SU-DHL-6 (cell line): Measurements from ENCODE around the gene PTGDR.

Experiments
- H2AFZ ChIP-seq: fragments of 200-600 bp; sonication (generic); 2 replicates; pipeline ENCODE4 v1.6.1; 2014; ENCODE audit warnings: low read depth, mild to moderate bottlenecking, moderate library complexity, mixed read lengths, antibody characterized with exemption, low read length; ENCODE audit not compliant: severe bottlenecking
- H3F3A ChIP-seq: fragments of 200-600 bp; shearing (Covaris generic); 2 replicates; pipeline ENCODE4 v1.6.0; 2016; ENCODE audit warnings: antibody characterized with exemption, mild to moderate bottlenecking; ENCODE audit not compliant: insufficient read depth
- H3K27ac ChIP-seq: fragments of 200-600 bp; sonication (generic); 2 replicates; pipeline ENCODE4 v1.5.1; 2016; ENCODE audit warnings: low read depth, mild to moderate bottlenecking, low read length, moderate library complexity, mixed read lengths
- H3K27me3 ChIP-seq: fragments of 200-600 bp; sonication (generic), shearing (Covaris generic); 2 replicates; pipeline ENCODE4 v1.6.0; 2014; ENCODE audit warnings: mild to moderate bottlenecking, low read length
- H3K36me3 ChIP-seq: fragments of 200-600 bp; sonication (generic); 2 replicates; pipeline ENCODE4 v1.6.1; 2014; ENCODE audit warnings: mild to moderate bottlenecking, low read length, mixed read lengths
- H3K4me2 ChIP-seq: fragments of 300-600, 200-600 bp; shearing (Covaris generic), sonication (generic); 2 replicates; pipeline ENCODE4 v1.6.0; 2014; ENCODE audit warnings: low read length, low read depth, mild to moderate bottlenecking; ENCODE audit not compliant: poor library complexity, severe bottlenecking
- H3K4me3 ChIP-seq: fragments of 200-600 bp; sonication (generic); 2 replicates; pipeline ENCODE4 v1.5.1; 2014; ENCODE audit warnings: antibody characterized with exemption, low read length, mild to moderate bottlenecking, mixed read lengths; ENCODE audit not compliant: insufficient read depth, poor library complexity, severe bottlenecking
- H3K79me2 ChIP-seq: fragments of 200-600 bp; sonication (generic); 2 replicates; pipeline ENCODE4 v1.6.1; 2014; ENCODE audit warnings: mild to moderate bottlenecking, low read length, moderate library complexity; ENCODE audit not compliant: insufficient read depth
- H3K9ac ChIP-seq: fragments of 200-600 bp; sonication (generic); 2 replicates; pipeline ENCODE4 v1.7.0; 2014; ENCODE audit warnings: mild to moderate bottlenecking, low read length
- H3K9me2 ChIP-seq: fragments of 200-600 bp; sonication (generic); replicated peaks from 2 replicates; pipeline ENCODE4 v1.6.1; 2014; ENCODE audit warnings: low read length; ENCODE audit not compliant: insufficient read depth
- H3K9me3 ChIP-seq: fragments of 200-600 bp; sonication (generic); 2 replicates; pipeline ENCODE4 v1.6.1; 2014; ENCODE audit warnings: low read length, mixed read lengths; ENCODE audit not compliant: insufficient read depth
- H4K20me1 ChIP-seq: fragments of 200-600 bp; sonication (generic); 2 replicates; pipeline ENCODE4 v1.6.1; 2014; ENCODE audit warnings: low read depth, mild to moderate bottlenecking, antibody characterized with exemption, low read length, moderate library complexity, mixed read lengths
- EZH2phosphoT487 ChIP-seq: fragments of 200-600 bp; sonication (generic), shearing (Covaris generic); conservative IDR thresholded peaks from 2 replicates; pipeline ENCODE4 v1.6.1; 2018; ENCODE audit warnings: mild to moderate bottlenecking, antibody characterized with exemption, low read length, moderate library complexity, mixed read lengths
- TF ChIP-seq, protein P1 (sequence below): fragments of 200-600 bp; sonication (generic); IDR thresholded peaks from one replicate; pipeline ENCODE4 v1.5.1; 2017; ENCODE audit warnings: antibody characterized with exemption, mild to moderate bottlenecking, low read length, moderate library complexity; ENCODE audit not compliant: insufficient read depth, poor library complexity, severe bottlenecking

PTGDR gene

DNA sequence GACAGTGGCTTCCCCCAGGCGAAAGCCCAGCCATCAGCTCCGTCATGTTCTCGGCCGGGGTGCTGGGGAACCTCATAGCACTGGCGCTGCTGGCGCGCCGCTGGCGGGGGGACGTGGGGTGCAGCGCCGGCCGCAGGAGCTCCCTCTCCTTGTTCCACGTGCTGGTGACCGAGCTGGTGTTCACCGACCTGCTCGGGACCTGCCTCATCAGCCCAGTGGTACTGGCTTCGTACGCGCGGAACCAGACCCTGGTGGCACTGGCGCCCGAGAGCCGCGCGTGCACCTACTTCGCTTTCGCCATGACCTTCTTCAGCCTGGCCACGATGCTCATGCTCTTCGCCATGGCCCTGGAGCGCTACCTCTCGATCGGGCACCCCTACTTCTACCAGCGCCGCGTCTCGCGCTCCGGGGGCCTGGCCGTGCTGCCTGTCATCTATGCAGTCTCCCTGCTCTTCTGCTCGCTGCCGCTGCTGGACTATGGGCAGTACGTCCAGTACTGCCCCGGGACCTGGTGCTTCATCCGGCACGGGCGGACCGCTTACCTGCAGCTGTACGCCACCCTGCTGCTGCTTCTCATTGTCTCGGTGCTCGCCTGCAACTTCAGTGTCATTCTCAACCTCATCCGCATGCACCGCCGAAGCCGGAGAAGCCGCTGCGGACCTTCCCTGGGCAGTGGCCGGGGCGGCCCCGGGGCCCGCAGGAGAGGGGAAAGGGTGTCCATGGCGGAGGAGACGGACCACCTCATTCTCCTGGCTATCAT is 47.3 kb downstream of the PTGDR start:
- TF ChIP-seq, protein P1, sequence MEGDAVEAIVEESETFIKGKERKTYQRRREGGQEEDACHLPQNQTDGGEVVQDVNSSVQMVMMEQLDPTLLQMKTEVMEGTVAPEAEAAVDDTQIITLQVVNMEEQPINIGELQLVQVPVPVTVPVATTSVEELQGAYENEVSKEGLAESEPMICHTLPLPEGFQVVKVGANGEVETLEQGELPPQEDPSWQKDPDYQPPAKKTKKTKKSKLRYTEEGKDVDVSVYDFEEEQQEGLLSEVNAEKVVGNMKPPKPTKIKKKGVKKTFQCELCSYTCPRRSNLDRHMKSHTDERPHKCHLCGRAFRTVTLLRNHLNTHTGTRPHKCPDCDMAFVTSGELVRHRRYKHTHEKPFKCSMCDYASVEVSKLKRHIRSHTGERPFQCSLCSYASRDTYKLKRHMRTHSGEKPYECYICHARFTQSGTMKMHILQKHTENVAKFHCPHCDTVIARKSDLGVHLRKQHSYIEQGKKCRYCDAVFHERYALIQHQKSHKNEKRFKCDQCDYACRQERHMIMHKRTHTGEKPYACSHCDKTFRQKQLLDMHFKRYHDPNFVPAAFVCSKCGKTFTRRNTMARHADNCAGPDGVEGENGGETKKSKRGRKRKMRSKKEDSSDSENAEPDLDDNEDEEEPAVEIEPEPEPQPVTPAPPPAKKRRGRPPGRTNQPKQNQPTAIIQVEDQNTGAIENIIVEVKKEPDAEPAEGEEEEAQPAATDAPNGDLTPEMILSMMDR, result no peak
- TF ChIP-seq EZH2phosphoT487, result no peak
- Histone ChIP-seq H3K4me3 (no peak overlapping the region), H3K79me2 (no peaks in the 10 kb centered on the region), H3K27me3 (no peaks in the 10 kb centered on the region), H4K20me1 (no peaks in the 10 kb centered on the region), H3F3A (no peaks in the 10 kb centered on the region), H3K27ac (no peak overlapping the region), H3K36me3 (no peaks in the 10 kb centered on the region), H2AFZ (no peak overlapping the region), H3K9me2 (no peaks in the 10 kb centered on the region), H3K9ac (no peak overlapping the region), H3K9me3 (no peaks in the 10 kb centered on the region), H3K4me2 (no peak overlapping the region)

DNA sequence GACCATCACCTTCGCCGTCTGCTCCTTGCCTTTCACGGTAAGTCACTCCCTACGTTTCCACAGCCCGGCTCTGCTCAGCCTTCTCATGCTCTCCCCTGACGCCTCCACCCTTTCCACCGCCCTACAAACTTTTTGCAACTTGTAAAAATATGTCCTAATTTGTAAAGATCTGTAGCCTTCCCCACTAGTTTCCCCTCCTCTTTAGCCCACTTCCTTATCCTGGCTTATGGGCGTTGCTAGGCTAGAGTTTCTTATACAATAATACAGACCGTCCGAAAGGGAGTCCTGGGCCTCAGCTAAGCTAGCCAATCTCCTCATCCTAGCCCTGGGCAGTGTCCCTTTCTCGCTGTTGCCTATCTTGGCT is 47.8 kb downstream of the PTGDR start:
- Histone ChIP-seq H2AFZ (no peak overlapping the region), H3K9ac (no peak overlapping the region), H3K27me3 (no peaks in the 10 kb centered on the region), H3K36me3 (no peaks in the 10 kb centered on the region), H3K9me3 (no peaks in the 10 kb centered on the region), H3K4me2 (no peak overlapping the region), H3K4me3 (no peak overlapping the region), H3K9me2 (no peaks in the 10 kb centered on the region), H3K79me2 (no peaks in the 10 kb centered on the region), H3F3A (no peaks in the 10 kb centered on the region), H3K27ac (no peak overlapping the region), H4K20me1 (no peaks in the 10 kb centered on the region)
- no peak for TF ChIP-seq EZH2phosphoT487
- TF ChIP-seq, protein P1, result no peak

DNA sequence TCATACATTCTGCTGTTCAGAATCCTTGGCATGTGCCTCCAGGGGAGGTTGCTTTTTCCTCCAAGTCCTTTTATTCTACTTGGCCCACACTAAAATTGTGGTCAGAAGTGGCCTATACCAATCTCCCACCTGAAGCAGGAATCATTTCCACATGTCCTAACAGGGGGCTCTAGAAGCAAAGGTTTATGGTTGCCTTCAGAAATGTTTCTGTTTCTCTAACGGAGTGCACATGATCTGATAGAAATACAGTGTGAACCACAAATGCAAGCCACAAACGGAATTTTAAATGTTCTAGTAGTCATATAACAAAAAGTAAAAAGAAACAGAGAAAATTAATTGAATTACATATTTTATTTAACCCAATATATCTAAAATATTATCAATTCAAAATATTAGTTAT is 50.6 kb downstream of the PTGDR start:
- Histone ChIP-seq H3K9ac (no peak overlapping the region), H3K79me2 (no peaks in the 10 kb centered on the region), H3K27me3 (no peaks in the 10 kb centered on the region), H2AFZ (no peak overlapping the region), H3K4me2 (no peak overlapping the region), H3K36me3 (no peaks in the 10 kb centered on the region), H4K20me1 (no peaks in the 10 kb centered on the region), H3K27ac (no peak overlapping the region), H3K9me3 (no peaks in the 10 kb centered on the region), H3F3A (no peaks in the 10 kb centered on the region), H3K4me3 (no peak overlapping the region), H3K9me2 (no peaks in the 10 kb centered on the region)
- TF ChIP-seq, protein P1, result no peak
- no peak for TF ChIP-seq EZH2phosphoT487
